Fibroblast of pulmonary artery (primary cell): ENCODE measurements around the gene PLVAP.
A peak's percentile ranks its signal among the peaks of the same experiment; 100 is the strongest.
"Not testable (repeated sequence)": the region's sequence is repeated elsewhere in the genome, so short reads cannot be mapped to it uniquely, and the experiment has no call there.

Source experiments
- DNase-seq: peaks from one replicate; pipeline ENCODE4 v3.0.0-alpha.2; 2010; ENCODE audit warnings: low read depth
- H3K4me3 ChIP-seq: replicated peaks from 2 replicates; pipeline ENCODE4 v1.5.1; 2011; ENCODE audit warnings: low read depth, mild to moderate bottlenecking, control low read depth, low read length, moderate library complexity
- CTCF ChIP-seq: IDR thresholded peaks from 2 replicates; pipeline ENCODE4 v1.5.1; 2011; ENCODE audit warnings: mild to moderate bottlenecking, control low read depth, low read length, inconsistent platforms; ENCODE audit errors: missing control alignments

PLVAP gene

DNA sequence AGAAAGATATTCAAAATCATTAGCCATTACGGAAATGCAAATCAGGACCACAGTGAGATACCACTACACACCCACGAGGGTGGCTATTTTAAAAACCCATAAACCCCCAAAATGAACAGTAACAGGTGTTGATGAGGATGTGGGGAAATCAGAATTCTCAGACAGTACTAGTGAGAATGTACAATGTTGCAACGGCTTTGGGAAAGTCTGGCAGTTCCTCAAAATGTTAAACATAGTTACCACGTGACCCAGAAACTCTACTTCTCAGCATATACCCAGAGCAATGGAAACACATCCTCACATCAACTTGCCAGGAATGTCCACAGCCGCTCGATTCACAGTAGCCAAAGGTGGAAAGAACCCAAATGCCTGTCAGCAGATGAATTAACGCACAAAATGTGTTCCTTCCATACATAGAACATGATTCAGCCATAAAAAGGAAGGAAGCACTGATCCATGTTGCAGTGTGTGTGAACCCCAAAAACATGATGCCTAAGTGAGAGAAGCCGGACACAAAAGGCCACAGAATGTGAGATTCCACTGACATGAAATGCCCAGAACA is 7.0 kb downstream of the PLVAP start:
- H3K4me3 ChIP-seq = no peak overlapping the region
- TF ChIP-seq CTCF = no peak
- peak; percentile 84 for DNase-seq

- H3K4me3 ChIP-seq = no peak overlapping the region
- DNase-seq = no peak
- TF ChIP-seq CTCF = no peak
Observed at GRCh38 chr19:17365361-17365760, 11.8 kb downstream of the PLVAP start.

DNA sequence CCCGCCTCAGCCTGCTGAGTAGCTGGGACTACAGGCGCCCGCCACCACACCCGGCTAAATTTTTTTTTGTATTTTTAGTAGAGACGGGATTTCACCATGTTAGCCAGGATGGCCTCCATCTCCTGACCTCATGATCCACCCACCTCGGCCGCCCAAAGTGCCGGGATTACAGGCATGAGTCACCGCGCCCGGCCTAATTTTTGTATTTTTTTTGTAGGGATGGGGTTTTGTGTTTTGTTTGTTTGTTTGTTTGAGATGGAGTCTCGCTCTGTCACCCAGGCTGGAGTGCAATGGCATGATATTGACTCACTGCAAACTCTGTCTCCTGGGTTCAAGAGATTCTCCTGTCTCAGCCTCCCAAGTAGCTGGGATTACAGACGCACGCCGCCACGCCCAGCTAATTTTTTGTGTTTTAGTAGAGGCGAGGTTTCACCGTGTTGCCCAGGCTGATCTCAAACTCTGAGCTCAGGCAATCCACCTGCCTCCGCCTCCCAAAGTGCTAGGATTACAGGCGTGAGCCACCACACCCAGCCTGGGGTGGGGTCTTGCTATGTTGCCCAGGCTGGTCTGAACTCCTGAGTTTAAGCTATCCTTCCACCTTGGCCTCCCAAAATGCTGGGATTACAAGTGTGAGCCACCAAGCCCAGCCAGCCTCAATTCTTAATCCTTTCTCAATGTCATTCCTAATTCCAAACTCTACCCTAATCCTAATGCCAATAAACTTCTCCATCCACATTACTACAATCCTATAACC is 13.1 kb downstream of the PLVAP start:
- not testable (repeated sequence) for H3K4me3 ChIP-seq, DNase-seq

DNA sequence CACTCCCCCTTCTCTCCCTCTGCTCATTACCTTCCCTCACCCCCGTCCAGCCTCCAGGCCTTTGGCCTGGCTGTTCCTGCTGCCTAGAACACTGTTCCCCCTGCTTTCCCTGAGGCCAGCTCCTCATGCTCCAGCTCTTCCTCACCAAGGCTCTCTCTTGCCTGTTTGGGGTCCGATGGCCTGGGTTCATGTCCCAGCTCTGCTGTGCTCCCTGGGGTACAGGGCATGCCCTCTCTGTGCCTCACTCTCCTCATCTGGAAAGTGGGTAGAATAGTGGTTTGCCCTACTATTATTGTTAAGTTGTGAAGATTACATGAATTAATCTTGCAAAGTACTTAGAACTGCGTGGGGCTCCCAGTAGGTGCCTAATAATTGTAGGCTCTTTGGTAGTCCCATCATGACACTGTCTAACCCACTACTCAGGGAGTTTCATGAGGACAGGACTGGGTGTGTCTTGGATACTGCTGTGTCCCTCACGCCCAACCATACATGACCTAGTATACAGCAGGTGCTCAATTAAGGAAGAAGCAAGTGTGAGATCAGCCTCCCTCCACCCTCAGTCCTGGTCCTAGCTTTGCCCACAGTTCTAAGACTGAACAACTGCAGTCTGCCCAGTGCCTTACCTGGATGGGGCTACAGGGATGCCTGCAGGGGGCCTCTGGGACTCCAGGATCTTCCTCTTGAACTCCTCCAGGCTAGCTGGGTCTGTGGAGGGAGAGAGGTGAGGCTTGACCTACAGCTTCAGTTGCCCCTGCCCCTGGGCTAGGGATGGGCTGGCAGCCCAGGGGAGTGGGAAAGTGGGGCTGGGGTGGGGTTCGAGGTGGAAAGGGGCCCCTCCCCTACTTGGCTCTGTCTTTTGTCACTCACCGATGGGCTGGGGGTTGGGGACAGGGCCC is 17.0 kb downstream of the PLVAP start:
- DNase-seq = no peak
- no peak overlapping the region for H3K4me3 ChIP-seq
- TF ChIP-seq CTCF = no peak

DNA sequence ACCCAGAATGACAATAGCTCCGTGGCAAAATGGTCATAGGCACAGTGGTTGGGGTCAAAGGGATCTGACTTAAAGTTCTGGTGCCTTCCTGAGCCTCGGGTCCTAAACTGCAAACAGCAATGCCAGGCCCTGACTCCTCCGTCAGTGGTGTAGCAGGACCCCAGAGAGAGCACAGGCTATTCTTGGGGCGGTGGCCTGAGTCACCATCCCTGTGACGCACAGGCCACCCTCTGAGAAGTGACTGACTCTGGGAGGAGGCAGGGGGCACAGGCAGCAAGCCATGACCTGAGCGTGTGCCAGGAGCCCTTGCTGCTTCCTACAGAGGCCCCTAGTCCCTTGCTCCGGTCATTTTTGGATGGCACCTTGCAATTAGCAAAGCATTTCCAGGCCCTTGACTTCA is 18.7 kb downstream of the PLVAP start:
- DNase-seq = no peak
- no peak overlapping the region for H3K4me3 ChIP-seq
- TF ChIP-seq CTCF = no peak

DNA sequence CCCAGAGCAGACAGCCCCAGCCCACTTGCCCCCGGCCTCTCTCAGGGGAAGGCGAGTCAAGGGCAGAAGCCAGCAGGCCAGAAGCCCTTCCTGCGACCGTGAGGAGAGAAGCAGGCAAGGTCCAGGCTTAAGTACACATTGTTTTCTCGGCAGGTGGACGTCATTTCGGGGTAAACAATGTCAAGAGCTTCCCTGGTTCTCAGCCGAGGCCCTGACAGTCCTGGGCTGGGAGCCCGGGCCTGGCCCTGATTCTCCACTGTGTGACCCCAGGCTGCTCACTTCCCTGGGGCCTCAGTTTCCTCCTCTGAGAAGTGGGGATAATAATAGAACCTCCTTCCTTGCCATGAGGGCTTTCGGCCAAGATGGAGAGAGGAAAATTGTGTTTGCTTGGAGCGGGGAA is 19.4 kb downstream of the PLVAP start:
- TF ChIP-seq CTCF = no peak
- H3K4me3 ChIP-seq = no peak overlapping the region
- DNase-seq = no peak

DNA sequence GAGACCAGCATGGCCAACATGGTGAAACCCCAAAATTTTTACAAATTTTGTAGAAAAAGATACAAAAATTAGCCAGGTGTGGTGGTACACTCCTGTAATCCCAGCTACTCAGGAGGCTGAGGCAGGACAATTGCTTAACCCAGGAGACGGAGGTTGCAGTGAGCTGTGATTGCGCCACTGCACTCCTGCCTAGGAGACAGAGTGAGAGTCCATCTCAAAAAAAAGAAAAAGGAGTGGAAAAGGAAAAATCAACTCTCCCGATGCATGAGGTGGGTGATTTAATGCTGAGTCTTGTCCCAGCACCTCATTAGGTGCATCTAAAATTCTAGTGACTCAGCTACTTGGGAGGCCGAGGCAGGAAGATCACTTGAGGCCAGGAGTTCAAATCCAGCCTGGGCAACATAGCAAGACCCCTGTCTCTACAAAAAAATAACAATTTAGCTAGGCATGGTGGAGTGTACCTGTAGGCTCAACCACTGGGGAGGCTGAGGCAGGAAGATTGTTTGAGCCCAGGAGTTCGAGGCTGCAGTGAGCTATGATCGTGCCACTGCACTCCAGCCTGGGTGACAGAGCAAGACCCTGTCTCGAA is 20.0 kb downstream of the PLVAP start:
- no peak for DNase-seq
- no peak for TF ChIP-seq CTCF
- no peak overlapping the region for H3K4me3 ChIP-seq
